HepG2 (cell line): Measurements from ENCODE around the gene COQ5. TPM values are rescaled to one million over a fixed set of nuclear protein-coding genes. Genes with fewer than 3 reads are reported as not detected.

ENCODE experiments used
- ATM ChIP-seq: fragments of 450-650 bp; IDR thresholded peaks from 2 replicates; pipeline ENCODE4 v1.7.1; 2017; ENCODE audit warnings: mild to moderate bottlenecking, borderline replicate concordance
- CEBPG ChIP-seq: IDR thresholded peaks from 2 replicates; pipeline ENCODE4 v1.6.1; 2016
- EEA1 ChIP-seq: sonication (generic); formaldehyde crosslinking; IDR thresholded peaks from 2 replicates; pipeline ENCODE4 v1.5.1; 2020; ENCODE audit warnings: mild to moderate bottlenecking, missing genetic modification reagents, borderline replicate concordance
- FOXK1 ChIP-seq: sonication (generic); formaldehyde crosslinking; IDR thresholded peaks from 2 replicates; pipeline ENCODE4 v1.4.0; 2020; ENCODE audit warnings: low read depth, missing genetic modification reagents, borderline replicate concordance
- GPN1 ChIP-seq: sonication (generic); formaldehyde crosslinking; IDR thresholded peaks from 2 replicates; pipeline ENCODE4 v1.5.1; 2020; ENCODE audit warnings: missing genetic modification reagents, borderline replicate concordance
- JARID2 ChIP-seq: sonication (generic); formaldehyde crosslinking; IDR thresholded peaks from 2 replicates; pipeline ENCODE4 v1.8.1; 2023; ENCODE audit warnings: missing genetic modification reagents, inconsistent platforms; ENCODE audit not compliant: insufficient replicate concordance
- NBN ChIP-seq: fragments of 450-650 bp; conservative IDR thresholded peaks from 2 replicates; pipeline ENCODE4 v1.6.1; 2017
- SMAD9 ChIP-seq: sonication (generic); formaldehyde crosslinking; IDR thresholded peaks from 2 replicates; pipeline ENCODE4 v1.5.1; 2020; ENCODE audit warnings: mild to moderate bottlenecking, missing genetic modification reagents
- TAF15 ChIP-seq: fragments of 200-400 bp; formaldehyde crosslinking; IDR thresholded peaks from one replicate; pipeline ENCODE4 v1.6.1; 2018; ENCODE audit warnings: mild to moderate bottlenecking, low read depth, low read length; ENCODE audit not compliant: poor library complexity, severe bottlenecking
- ZFP41 ChIP-seq: sonication (generic); formaldehyde crosslinking; IDR thresholded peaks from 2 replicates; pipeline ENCODE4 v1.4.0; 2020; ENCODE audit warnings: mild to moderate bottlenecking, missing genetic modification reagents, borderline replicate concordance
- ZFP82 ChIP-seq: sonication (generic); formaldehyde crosslinking; IDR thresholded peaks from 2 replicates; pipeline ENCODE4 v1.5.1; 2020; ENCODE audit warnings: mild to moderate bottlenecking, missing genetic modification reagents, borderline replicate concordance
- ZFX ChIP-seq: sonication (generic); formaldehyde crosslinking; IDR thresholded peaks from 2 replicates; pipeline ENCODE4 v1.4.0; 2020; ENCODE audit warnings: mild to moderate bottlenecking, low read depth, missing genetic modification reagents, moderate library complexity
- ZKSCAN8 ChIP-seq: IDR thresholded peaks from 2 replicates; pipeline ENCODE4 v1.6.1; 2016; ENCODE audit warnings: borderline replicate concordance, missing genetic modification reagents, missing compliant biosample characterization
- ZNF160 ChIP-seq: sonication (generic); formaldehyde crosslinking; IDR thresholded peaks from 2 replicates; pipeline ENCODE4 v1.8.0; 2022; ENCODE audit warnings: mild to moderate bottlenecking, inconsistent platforms, missing genetic modification reagents
- ZNF343 ChIP-seq: sonication (generic); formaldehyde crosslinking; IDR thresholded peaks from 2 replicates; pipeline ENCODE4 v1.4.0; 2020; ENCODE audit warnings: mild to moderate bottlenecking, missing genetic modification reagents
- ZNF446 ChIP-seq: sonication (generic); formaldehyde crosslinking; IDR thresholded peaks from 2 replicates; pipeline ENCODE4 v1.5.0; 2020; ENCODE audit warnings: mild to moderate bottlenecking, missing genetic modification reagents
- ZNF674 ChIP-seq: sonication (generic); formaldehyde crosslinking; IDR thresholded peaks from 2 replicates; pipeline ENCODE4 v1.5.0; 2020; ENCODE audit warnings: low read depth, mild to moderate bottlenecking, missing genetic modification reagents
- ZNF775 ChIP-seq: sonication (generic); formaldehyde crosslinking; IDR thresholded peaks from 2 replicates; pipeline ENCODE4 v1.4.0; 2020; ENCODE audit warnings: missing genetic modification reagents, mild to moderate bottlenecking, moderate library complexity, borderline replicate concordance
- polyA plus RNA-seq, 8 experiments: library from polyadenylated mRNA; depleted of rRNA in 3 of 8; stranded (reverse) in 7 of 8; unstranded in 1 of 8; fragments of >200 nt; fragmentation: Illumina TruSeq in 4 of 8; extraction: Trizol in 4 of 8; gene quantifications; 2 replicates each; pipeline versions ENCODE4 v1.2.1 to v1.2.3, GENCODE V29; 2011 to 2016; ENCODE audit warnings: low read depth in 4 of 8, missing spikeins in 1 of 8, mixed read lengths in 1 of 8; ENCODE audit not compliant: insufficient read depth in 1 of 8
- total RNA-seq, 5 experiments: library from RNA; depleted of rRNA; stranded (reverse); fragments of >200 nt; fragmentation: Illumina TruSeq; extraction: Trizol; gene quantifications; 2 replicates each; pipeline ENCODE4 v1.2.3, GENCODE V29; 2016; ENCODE audit warnings: low read depth in 1 of 5
- TF ChIP-seq, protein P1 (sequence below): sonication (generic); formaldehyde crosslinking; conservative IDR thresholded peaks from 2 replicates; pipeline ENCODE4 v1.8.0; 2022; ENCODE audit warnings: low read depth, missing genetic modification reagents
- TF ChIP-seq, protein P2 (sequence below): sonication (generic); formaldehyde crosslinking; conservative IDR thresholded peaks from 2 replicates; pipeline ENCODE4 v1.5.0; 2020; ENCODE audit warnings: missing genetic modification reagents
- TF ChIP-seq, protein P3 (sequence below): fragments of 450-650 bp; IDR thresholded peaks from 2 replicates; pipeline ENCODE4 v1.6.1; 2017
- TF ChIP-seq, protein P4 (sequence below): sonication (generic); formaldehyde crosslinking; IDR thresholded peaks from 2 replicates; pipeline ENCODE4 v1.5.0; 2020; ENCODE audit warnings: missing genetic modification reagents, mild to moderate bottlenecking, borderline replicate concordance
- TF ChIP-seq, protein P5 (sequence below): sonication (generic); formaldehyde crosslinking; IDR thresholded peaks from 2 replicates; pipeline ENCODE4 v1.4.0; 2020; ENCODE audit warnings: missing genetic modification reagents, borderline replicate concordance

The COQ5 gene
- total and polyA plus RNA-seq, 2 of the 13 experiments (the other 11 are each of a cell fraction or from before 2014, with no cell fraction given): 36.4 to 41.5 TPM

DNA sequence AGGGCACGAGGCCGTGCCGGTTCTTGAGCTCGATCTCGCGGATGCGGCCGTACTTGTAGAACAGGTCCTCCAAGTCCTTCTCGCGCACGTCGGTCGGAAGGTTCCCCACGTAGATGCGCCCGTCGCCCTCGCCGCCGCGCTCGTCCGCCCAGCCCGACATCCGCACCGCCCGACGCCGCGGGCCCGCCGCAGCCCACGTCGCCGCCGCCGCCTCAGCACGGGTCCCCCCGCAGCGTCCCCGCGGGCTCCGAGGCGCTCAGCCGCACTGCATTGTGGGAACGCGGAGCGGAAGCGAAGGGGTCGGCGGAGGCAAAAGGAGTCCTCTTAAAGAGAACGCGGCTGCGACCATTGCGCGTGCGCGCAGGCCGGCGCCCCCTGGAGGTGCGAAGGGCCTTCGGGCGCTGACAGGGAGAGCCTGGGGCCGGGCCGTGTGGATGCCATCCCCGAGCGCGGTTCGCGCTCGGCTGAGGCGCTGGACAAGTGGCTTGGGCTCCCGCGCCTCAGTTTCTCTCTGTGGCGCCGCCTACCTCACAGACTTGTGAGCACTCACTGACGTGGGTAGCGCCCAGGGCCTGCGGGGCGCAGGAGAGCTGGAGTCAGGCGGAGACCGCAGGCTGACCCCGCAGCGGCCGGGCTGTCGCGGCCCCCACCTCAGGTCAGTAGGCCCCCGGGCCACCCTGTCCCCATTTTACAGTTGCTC lies 59.4 kb downstream of the COQ5 start, which contains the start of gene SRSF9 (continued):
- no peak; the same call in 1 of the 2 replicates for TF ChIP-seq ZNF674 (CRISPR knock-in tag)
- no peak for TF ChIP-seq JARID2
- TF ChIP-seq ZFX: peak; percentile 92
- 0 out of 2 replicates have a peak, but pooled peaks have one; percentile 7 for TF ChIP-seq CEBPG (CRISPR knock-in tag)
- TF ChIP-seq, protein P1, sequence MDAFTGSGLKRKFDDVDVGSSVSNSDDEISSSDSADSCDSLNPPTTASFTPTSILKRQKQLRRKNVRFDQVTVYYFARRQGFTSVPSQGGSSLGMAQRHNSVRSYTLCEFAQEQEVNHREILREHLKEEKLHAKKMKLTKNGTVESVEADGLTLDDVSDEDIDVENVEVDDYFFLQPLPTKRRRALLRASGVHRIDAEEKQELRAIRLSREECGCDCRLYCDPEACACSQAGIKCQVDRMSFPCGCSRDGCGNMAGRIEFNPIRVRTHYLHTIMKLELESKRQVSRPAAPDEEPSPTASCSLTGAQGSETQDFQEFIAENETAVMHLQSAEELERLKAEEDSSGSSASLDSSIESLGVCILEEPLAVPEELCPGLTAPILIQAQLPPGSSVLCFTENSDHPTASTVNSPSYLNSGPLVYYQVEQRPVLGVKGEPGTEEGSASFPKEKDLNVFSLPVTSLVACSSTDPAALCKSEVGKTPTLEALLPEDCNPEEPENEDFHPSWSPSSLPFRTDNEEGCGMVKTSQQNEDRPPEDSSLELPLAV (CRISPR knock-in tag): no peak
- TF ChIP-seq, protein P2, sequence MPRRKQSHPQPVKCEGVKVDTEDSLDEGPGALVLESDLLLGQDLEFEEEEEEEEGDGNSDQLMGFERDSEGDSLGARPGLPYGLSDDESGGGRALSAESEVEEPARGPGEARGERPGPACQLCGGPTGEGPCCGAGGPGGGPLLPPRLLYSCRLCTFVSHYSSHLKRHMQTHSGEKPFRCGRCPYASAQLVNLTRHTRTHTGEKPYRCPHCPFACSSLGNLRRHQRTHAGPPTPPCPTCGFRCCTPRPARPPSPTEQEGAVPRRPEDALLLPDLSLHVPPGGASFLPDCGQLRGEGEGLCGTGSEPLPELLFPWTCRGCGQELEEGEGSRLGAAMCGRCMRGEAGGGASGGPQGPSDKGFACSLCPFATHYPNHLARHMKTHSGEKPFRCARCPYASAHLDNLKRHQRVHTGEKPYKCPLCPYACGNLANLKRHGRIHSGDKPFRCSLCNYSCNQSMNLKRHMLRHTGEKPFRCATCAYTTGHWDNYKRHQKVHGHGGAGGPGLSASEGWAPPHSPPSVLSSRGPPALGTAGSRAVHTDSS (CRISPR knock-in tag): no peak; the same call in 1 of the 2 replicates
- TF ChIP-seq EEA1 (CRISPR knock-in tag): no peak
- no peak; the same call in 1 of the 2 replicates for TF ChIP-seq GPN1 (CRISPR knock-in tag)
- no peak for TF ChIP-seq ZKSCAN8
- TF ChIP-seq, protein P3, sequence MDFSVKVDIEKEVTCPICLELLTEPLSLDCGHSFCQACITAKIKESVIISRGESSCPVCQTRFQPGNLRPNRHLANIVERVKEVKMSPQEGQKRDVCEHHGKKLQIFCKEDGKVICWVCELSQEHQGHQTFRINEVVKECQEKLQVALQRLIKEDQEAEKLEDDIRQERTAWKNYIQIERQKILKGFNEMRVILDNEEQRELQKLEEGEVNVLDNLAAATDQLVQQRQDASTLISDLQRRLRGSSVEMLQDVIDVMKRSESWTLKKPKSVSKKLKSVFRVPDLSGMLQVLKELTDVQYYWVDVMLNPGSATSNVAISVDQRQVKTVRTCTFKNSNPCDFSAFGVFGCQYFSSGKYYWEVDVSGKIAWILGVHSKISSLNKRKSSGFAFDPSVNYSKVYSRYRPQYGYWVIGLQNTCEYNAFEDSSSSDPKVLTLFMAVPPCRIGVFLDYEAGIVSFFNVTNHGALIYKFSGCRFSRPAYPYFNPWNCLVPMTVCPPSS: no peak
- no peak for TF ChIP-seq ATM
- TF ChIP-seq, protein P4, sequence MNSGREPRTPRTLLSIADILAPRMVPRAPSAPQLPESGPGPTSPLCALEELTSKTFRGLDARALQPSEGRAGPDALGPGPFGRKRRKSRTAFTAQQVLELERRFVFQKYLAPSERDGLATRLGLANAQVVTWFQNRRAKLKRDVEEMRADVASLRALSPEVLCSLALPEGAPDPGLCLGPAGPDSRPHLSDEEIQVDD (CRISPR knock-in tag): peak; percentile 34; the same call in 1 of the 2 replicates
- TF ChIP-seq, protein P5, sequence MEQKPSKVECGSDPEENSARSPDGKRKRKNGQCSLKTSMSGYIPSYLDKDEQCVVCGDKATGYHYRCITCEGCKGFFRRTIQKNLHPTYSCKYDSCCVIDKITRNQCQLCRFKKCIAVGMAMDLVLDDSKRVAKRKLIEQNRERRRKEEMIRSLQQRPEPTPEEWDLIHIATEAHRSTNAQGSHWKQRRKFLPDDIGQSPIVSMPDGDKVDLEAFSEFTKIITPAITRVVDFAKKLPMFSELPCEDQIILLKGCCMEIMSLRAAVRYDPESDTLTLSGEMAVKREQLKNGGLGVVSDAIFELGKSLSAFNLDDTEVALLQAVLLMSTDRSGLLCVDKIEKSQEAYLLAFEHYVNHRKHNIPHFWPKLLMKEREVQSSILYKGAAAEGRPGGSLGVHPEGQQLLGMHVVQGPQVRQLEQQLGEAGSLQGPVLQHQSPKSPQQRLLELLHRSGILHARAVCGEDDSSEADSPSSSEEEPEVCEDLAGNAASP (CRISPR knock-in tag): peak; percentile 63; the same call in 1 of the 2 replicates
- no peak for TF ChIP-seq ZNF160
- peak; percentile 53; the same call in 1 of the 2 replicates for TF ChIP-seq ZFP41 (CRISPR knock-in tag)
- TF ChIP-seq ZFP82 (CRISPR knock-in tag): 0 out of 2 replicates have a peak, but pooled peaks have one; percentile 9
- peak; percentile 54 for TF ChIP-seq TAF15
- peak; percentile 75; the same call in 1 of the 2 replicates for TF ChIP-seq FOXK1 (CRISPR knock-in tag)
- TF ChIP-seq ZNF446 (CRISPR knock-in tag): no peak
- no peak for TF ChIP-seq NBN
- TF ChIP-seq ZNF775 (CRISPR knock-in tag): no peak
- TF ChIP-seq ZNF343: no peak
- TF ChIP-seq SMAD9 (CRISPR knock-in tag): no peak
